GM12874 (cell line): Measurements from ENCODE around the gene MYH14.

ENCODE experiments used
- TF ChIP-seq, protein P1 (sequence below): IDR thresholded peaks from 2 replicates; pipeline ENCODE4 v1.5.1; 2011; ENCODE audit warnings: low read depth, mild to moderate bottlenecking, control low read depth, low read length, moderate library complexity; ENCODE audit not compliant: insufficient read depth

Gene MYH14

DNA sequence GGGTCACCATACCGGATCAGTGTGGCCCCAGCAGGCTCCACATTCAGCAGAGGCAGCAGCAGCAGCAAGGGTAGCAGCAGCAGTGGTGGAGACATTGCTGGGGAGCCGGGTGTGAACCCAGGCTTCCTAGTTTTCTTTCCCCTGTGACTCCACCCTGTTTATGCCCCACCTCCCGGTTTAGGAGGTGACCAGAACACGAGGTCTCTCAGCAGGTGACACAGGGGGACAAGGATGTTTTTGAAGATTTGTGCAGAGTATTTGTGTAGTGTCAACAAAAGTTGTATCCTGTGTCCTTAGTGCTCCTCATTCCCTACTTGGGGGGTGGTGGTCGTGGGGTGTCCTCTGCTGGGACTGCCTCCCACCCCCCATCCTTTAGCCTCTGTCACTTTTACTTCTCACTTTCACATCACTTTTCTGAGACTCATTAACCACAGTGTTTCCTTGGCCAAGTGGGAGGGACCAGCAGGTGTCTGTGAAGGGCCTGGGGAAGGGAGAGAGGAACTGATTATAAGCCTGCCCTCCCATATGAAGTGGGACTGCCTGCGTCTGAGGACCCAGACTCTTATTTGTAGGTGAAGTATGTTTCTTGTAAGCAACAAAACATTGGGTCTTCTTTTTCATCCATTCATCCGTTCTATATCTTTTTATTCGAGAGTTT, 141.4 kb downstream of the MYH14 start:
- TF ChIP-seq, protein P1, sequence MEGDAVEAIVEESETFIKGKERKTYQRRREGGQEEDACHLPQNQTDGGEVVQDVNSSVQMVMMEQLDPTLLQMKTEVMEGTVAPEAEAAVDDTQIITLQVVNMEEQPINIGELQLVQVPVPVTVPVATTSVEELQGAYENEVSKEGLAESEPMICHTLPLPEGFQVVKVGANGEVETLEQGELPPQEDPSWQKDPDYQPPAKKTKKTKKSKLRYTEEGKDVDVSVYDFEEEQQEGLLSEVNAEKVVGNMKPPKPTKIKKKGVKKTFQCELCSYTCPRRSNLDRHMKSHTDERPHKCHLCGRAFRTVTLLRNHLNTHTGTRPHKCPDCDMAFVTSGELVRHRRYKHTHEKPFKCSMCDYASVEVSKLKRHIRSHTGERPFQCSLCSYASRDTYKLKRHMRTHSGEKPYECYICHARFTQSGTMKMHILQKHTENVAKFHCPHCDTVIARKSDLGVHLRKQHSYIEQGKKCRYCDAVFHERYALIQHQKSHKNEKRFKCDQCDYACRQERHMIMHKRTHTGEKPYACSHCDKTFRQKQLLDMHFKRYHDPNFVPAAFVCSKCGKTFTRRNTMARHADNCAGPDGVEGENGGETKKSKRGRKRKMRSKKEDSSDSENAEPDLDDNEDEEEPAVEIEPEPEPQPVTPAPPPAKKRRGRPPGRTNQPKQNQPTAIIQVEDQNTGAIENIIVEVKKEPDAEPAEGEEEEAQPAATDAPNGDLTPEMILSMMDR: no peak

DNA sequence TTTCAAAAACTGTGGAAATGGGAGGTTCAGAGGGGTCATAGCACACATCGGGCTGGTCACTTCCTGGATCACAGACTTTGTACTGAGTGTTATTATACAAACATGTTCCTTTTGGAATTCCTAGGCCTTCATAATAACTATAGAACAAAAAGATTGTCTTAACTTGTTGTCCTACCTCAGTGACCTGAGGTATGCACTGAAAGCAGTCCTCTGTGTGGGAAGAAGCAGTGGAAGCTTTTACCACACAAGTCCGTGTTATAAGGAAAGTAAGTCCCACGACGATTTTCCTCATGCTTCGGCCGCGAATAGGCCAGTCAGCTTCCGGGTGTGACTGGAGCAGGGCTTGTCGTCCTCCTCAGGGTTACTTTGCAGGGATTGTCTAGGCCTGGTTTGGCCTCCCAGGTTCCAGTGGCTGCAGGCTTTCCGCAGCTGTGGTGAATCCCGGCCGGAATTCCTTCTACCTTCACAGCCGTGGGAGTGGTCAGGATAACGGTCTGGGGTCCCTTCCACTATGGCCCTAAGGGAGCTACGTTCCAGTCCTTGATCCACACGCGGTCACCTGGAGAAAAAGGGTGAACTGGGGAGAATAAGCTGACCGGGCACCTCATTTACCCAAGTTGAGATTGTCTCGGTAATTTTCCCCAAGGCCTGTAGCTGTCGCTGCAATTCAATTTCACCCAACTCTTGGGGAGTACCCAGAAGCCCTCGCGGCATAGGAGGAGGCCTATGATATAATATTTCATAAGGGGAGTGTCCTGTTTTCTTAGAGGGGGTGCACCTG, 146.0 kb downstream of the MYH14 start:
- TF ChIP-seq, protein P1: no peak

DNA sequence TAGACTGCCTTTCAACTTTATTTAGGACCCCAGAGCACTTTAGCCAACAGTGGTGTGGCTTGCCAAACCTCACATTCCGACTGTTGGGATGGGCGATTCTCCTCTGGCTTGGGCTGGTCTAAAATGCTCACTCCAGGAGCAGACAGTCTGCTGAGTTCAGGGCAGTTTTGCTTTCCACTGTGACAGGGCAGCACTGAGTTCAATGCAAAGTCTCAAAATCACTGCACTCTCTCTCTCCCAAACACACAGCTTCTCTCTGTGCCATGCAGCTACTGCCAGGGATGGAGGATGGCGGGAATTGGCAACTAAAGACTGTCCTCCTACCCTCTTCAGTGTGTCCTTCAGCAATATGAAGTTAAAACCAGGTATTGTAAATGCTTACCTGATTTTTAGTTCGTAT, 148.8 kb downstream of the MYH14 start:
- TF ChIP-seq, protein P1: no peak

DNA sequence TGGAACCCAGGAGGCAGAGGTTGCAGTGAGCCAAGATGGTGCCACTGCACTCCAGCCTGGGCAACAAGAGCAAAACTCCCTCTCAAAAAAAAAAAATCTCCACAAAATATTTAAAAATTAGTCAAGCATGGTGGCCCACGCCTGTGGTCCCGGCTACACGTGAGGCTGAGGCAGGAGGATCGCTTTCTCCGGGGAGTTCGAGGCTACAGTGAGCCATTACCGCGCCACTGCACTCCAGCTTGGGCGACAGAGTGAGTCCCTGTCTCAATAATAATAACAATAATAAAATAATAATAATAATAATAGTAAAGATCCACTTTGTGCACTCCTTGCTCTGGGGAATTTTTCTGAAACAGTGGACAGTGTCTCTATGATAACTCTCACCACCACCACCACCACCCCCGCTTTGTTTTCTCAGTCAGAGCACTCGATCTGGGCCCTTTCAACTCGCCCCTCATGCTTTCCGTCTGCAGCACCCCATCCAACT, 153.3 kb downstream of the MYH14 start:
- TF ChIP-seq, protein P1: no peak

DNA sequence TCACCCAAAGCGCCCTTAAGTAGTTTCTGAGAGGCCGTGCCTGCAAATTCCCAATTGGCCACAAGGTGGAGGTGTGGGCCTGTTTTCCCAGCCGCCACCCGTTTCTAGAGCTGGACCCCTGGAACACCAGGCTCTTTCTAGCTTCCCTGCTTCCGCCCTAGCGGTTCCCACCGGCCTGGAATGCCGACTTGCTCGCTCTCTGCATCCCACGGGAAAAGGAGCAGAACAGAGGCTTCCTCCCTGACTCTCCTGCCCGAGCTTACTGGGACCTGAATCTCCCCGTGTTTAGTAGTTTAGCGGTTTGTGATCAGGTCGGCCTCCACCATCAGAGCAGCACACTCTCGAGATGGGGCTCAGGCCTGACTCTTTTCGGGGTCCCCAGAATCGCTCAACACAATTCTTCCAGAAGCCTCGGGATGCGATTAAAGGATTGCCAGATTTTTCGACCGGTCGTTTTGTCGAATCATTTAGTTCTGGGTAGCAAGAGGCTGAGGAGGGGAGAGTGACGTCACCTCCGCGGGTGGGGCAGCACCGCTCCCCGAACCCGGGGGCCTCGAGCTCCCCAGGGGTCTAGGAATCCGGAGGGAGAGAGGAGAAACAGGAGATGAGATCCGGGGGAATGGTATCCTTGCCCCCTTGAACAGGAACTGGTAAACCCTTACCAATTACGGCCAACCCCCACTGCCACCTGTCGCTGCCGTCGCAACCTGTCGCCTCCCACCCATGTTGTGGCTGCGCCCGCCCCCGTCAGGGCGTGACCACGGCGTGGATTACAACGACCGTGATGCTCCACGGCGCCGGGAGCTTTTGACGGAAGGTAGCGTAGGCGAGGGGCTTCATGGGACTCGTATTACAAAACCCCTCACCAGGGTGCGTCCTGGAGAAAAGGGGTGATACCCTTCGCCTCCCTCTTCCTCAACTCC, 154.0 kb downstream of the MYH14 start:
- TF ChIP-seq, protein P1: peak; percentile 82

DNA sequence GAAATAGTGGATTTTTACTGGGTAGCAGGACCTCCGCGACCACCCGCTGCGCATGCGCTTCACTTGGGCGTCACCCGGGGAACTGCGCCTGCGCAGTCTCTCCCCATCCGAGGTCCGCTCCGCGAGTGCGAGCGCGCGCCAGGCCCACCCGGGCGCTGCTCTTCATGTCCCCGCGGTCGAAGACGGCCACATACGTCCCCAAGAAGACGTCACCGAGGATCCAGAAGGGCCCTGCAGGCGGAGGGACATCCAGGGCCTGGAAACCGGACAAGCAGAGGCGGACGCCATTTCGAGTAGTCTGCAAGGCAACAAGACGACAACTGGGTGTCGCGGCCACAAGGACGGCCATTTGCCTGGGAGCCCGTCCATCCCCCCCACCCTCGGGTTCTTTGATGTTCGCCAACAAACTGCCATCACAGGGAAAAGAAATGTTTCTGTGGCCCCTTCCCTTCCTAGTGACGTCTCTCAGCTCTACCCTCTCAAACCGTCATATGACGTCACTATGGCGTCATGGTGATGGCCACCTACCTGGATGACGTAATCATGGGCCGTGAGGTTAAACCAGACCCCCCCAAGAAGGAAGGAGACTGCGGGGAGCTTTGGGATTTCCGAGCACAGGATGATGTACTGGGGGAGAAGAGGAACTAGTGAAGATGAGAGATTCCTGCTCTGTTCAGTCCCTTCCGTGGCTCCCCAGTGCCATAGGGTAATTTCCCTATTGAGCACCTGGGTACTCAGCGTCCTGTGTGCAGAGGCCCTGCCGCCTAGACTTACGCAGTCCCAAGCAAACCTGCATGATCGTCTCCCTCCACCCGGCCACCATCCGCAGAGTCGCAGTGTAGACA, 155.3 kb downstream of the MYH14 start:
- TF ChIP-seq, protein P1: no peak
